Vagina (tissue), 2 donors: ENCODE data around the gene IFNA5. TPM values are rescaled to one million over a fixed set of nuclear protein-coding genes. Genes with fewer than 3 reads are reported as not detected.
A peak's percentile ranks its signal among the peaks of the same experiment; 100 is the strongest.

Experiments
- DNase-seq, 2 donors: peaks; one replicate each; pipeline ENCODE4 v3.0.0-alpha.2; 2017; ENCODE audit errors: extremely low spot score in 2 of 2
- H3K27ac ChIP-seq: fragments of 200-600 bp; sonication (generic); one replicate; pipeline ENCODE4 v1.5.1; 2019
- H3K27me3 ChIP-seq: fragments of 200-600 bp; sonication (generic); one replicate; pipeline ENCODE4 v1.5.1; 2019
- H3K36me3 ChIP-seq, 2 donors: fragments of 200-600 bp; sonication (generic); one replicate each; pipeline ENCODE4 v1.5.1; 2017 to 2019
- H3K4me1 ChIP-seq: fragments of 200-600 bp; sonication (generic); one replicate; pipeline ENCODE4 v1.5.1; 2019
- H3K4me3 ChIP-seq, 2 donors: fragments of 200-600 bp; sonication (generic); 1 replicate in 1 of 2; 2 replicates in 1 of 2; pipeline ENCODE4 v1.5.1; 2016 to 2019
- H3K9me3 ChIP-seq: fragments of 200-600 bp; sonication (generic); one replicate; pipeline ENCODE4 v1.5.1; 2019
- CTCF ChIP-seq, 3 experiments: fragments of 450-650 bp in 2 of 3; fragments of 200-600 bp in 1 of 3; sonication (generic) in 1 of 3; IDR thresholded peaks; one replicate each; pipeline ENCODE4 v1.5.1; 2017 to 2019; ENCODE audit warnings: antibody characterized with exemption in 3 of 3, mild to moderate bottlenecking in 2 of 3, moderate library complexity in 2 of 3
- POLR2A ChIP-seq, 2 donors: fragments of 450-650 bp; IDR thresholded peaks; one replicate each; pipeline ENCODE4 v1.6.1; 2017; ENCODE audit warnings: antibody characterized with exemption in 2 of 2, mild to moderate bottlenecking in 2 of 2, moderate library complexity in 2 of 2
- POLR2AphosphoS5 ChIP-seq, 2 donors: sonication (generic); formaldehyde crosslinking; IDR thresholded peaks; one replicate each; pipeline ENCODE4 v1.9.0; 2017; ENCODE audit warnings: antibody characterized with exemption in 2 of 2, mild to moderate bottlenecking in 2 of 2, low read depth in 1 of 2; ENCODE audit not compliant: insufficient read depth in 1 of 2
- intact Hi-C: fragments of 100-400 bp; cut with DNase I; formaldehyde crosslinking; loops from one replicate; pipeline ENCODE4 v1.15.1; 2023
- total RNA-seq: library from RNA; depleted of rRNA; stranded (reverse); fragments of >200 nt; gene quantifications from one replicate; pipeline ENCODE4 v1.2.3, GENCODE V29; 2016

Gene IFNA5
- total RNA-seq, 1 donor from 2014 or later, result not detected

GRCh38 chr9:21324047-21324446, 18.9 kb upstream of the IFNA5 start:
- no peak overlapping the region for H3K27ac ChIP-seq
- no peak for DNase-seq
- H3K9me3 ChIP-seq, result no peaks in the 10 kb centered on the region
- intact Hi-C loops, result no loop called here
- H3K4me3 ChIP-seq, result no peak overlapping the region
- TF ChIP-seq CTCF (IDR thresholded peaks at IDR 0.05), result no peak
- no peak for TF ChIP-seq POLR2A (IDR thresholded peaks at IDR 0.05)
- no peak for TF ChIP-seq POLR2AphosphoS5 (IDR thresholded peaks at IDR 0.05; ENCODE audit: insufficient read depth in 1 of 2, low read depth in 1 of 2)
- H3K36me3 ChIP-seq, result peaks cover 0 to 10% of the 10 kb centered on the region in 2 donors
- H3K4me1 ChIP-seq, result peaks cover 8% of the 10 kb centered on the region
- no peaks in the 10 kb centered on the region for H3K27me3 ChIP-seq

DNA sequence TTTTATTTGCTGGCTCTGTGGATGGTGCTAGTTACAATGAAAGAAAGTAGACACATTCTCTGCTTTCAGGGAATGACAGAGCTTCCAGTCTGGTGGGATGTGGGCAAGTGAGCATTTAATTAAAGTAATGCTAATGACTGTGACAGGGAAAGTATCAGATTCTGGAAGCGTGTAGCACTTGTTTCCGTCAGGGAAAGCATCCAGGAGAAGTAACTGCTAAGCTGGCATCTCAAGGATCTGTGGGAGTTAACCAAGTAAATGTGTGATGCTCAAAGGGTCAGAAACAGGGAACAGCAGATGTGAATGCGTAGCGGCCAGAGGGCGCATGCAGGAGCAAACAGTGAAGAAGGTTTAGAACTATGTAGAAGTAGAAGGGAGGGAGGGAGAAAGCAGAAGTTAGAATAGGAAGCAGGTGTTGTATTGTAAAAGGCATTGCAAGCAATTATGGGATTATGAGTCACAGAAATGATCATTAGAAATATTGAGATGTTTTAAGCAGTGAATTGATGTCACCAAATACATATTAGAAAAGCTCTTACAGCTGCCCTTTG, 17.9 kb upstream of the IFNA5 start:
- peaks cover 0 to 10% of the 10 kb centered on the region in 2 donors for H3K36me3 ChIP-seq
- H3K27me3 ChIP-seq, result no peaks in the 10 kb centered on the region
- peaks cover 8% of the 10 kb centered on the region for H3K4me1 ChIP-seq
- TF ChIP-seq CTCF (IDR thresholded peaks at IDR 0.05), result no peak
- TF ChIP-seq POLR2A (IDR thresholded peaks at IDR 0.05), result no peak
- no peak for TF ChIP-seq POLR2AphosphoS5 (IDR thresholded peaks at IDR 0.05; ENCODE audit: insufficient read depth in 1 of 2, low read depth in 1 of 2)
- no peaks in the 10 kb centered on the region for H3K9me3 ChIP-seq
- intact Hi-C loops, result no loop called here
- H3K27ac ChIP-seq, result no peak overlapping the region
- H3K4me3 ChIP-seq, result no peak overlapping the region
- no peak for DNase-seq

- intact Hi-C loops, result no loop called here
- Histone ChIP-seq H3K9me3 (no peaks in the 10 kb centered on the region), H3K4me3 (no peak overlapping the region), H3K27me3 (no peaks in the 10 kb centered on the region), H3K36me3 (peaks cover 0 to 10% of the 10 kb centered on the region in 2 donors), H3K27ac (no peak overlapping the region), H3K4me1 (peaks cover 7% of the 10 kb centered on the region)
- TF ChIP-seq POLR2AphosphoS5 (IDR thresholded peaks at IDR 0.05; ENCODE audit: insufficient read depth in 1 of 2, low read depth in 1 of 2), result no peak
- no peak for TF ChIP-seq POLR2A (IDR thresholded peaks at IDR 0.05)
- no peak for TF ChIP-seq CTCF (IDR thresholded peaks at IDR 0.05)
- DNase-seq, result no peak
Measured at GRCh38 chr9:21320465-21320864, 15.4 kb upstream of the IFNA5 start.

- peak in 2 of 3 experiments; percentile 34 to 43 for TF ChIP-seq CTCF (IDR thresholded peaks at IDR 0.05)
- TF ChIP-seq POLR2AphosphoS5 (IDR thresholded peaks at IDR 0.05; ENCODE audit: insufficient read depth in 1 of 2, low read depth in 1 of 2), result no peak
- no peak for TF ChIP-seq POLR2A (IDR thresholded peaks at IDR 0.05)
- no peaks in the 10 kb centered on the region for H3K27me3 ChIP-seq
- H3K27ac ChIP-seq, result no peak overlapping the region
- H3K36me3 ChIP-seq, result peaks cover 0 to 9% of the 10 kb centered on the region in 2 donors
- peaks cover 7% of the 10 kb centered on the region for H3K4me1 ChIP-seq
- no peak overlapping the region for H3K4me3 ChIP-seq
- no peak for DNase-seq
- intact Hi-C loops, result no loop called here
- H3K9me3 ChIP-seq, result no peaks in the 10 kb centered on the region
Measured at GRCh38 chr9:21317956-21318923, 13.1 kb upstream of the IFNA5 start.

DNA sequence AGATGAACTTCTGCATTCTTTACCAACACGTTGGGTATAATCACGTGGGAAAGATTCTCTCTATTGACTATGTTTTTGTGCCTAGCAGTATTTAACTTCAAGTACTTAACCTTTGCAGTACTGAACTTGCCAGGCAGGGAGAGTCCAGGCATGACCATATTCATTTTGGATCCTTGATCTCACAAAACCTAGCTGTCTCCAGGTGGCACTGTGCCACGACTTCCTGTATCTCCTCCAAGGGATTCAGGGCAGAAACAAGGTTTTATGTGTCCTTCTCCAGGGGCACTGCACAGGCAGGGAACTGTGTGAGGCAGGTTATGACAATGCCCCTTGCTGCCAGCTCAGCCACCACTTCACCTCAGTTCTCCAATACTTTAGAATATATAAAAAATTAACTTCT, 11.7 kb upstream of the IFNA5 start:
- no peaks in the 10 kb centered on the region for H3K9me3 ChIP-seq
- peaks cover 7% of the 10 kb centered on the region for H3K4me1 ChIP-seq
- no peak overlapping the region for H3K4me3 ChIP-seq
- TF ChIP-seq POLR2AphosphoS5 (IDR thresholded peaks at IDR 0.05; ENCODE audit: insufficient read depth in 1 of 2, low read depth in 1 of 2), result no peak
- TF ChIP-seq POLR2A (IDR thresholded peaks at IDR 0.05), result no peak
- TF ChIP-seq CTCF (IDR thresholded peaks at IDR 0.05), result no peak
- H3K36me3 ChIP-seq, result no peaks in the 10 kb centered on the region
- H3K27me3 ChIP-seq, result no peaks in the 10 kb centered on the region
- H3K27ac ChIP-seq, result no peak overlapping the region
- intact Hi-C loops, result no loop called here
- no peak for DNase-seq
